WERI-Rb-1 (cell line): Measurements from ENCODE around the gene TPD52L2.

ENCODE experiments used
- DNase-seq: peaks from one replicate; pipeline ENCODE4 v3.0.0-alpha.2; 2020
- H3K27ac ChIP-seq: fragments of 250-450 bp; sonication (Bioruptor Pico); 2 replicates; pipeline ENCODE4 v1.5.1; 2020; ENCODE audit warnings: mild to moderate bottlenecking, moderate library complexity
- H3K27me3 ChIP-seq: fragments of 250-450 bp; sonication (Bioruptor Pico); 2 replicates; pipeline ENCODE4 v1.5.1; 2021; ENCODE audit warnings: mild to moderate bottlenecking, low read depth, moderate library complexity; ENCODE audit not compliant: insufficient read depth, severe bottlenecking
- H3K36me3 ChIP-seq: fragments of 250-450 bp; sonication (Bioruptor Pico); 2 replicates; pipeline ENCODE4 v1.5.1; 2020; ENCODE audit warnings: mild to moderate bottlenecking, moderate library complexity
- H3K4me3 ChIP-seq: 2 replicates; pipeline ENCODE4 v1.5.1; 2011; ENCODE audit warnings: low read depth, mild to moderate bottlenecking, control low read depth, low read length
- H3K9me3 ChIP-seq: fragments of 250-450 bp; sonication (Bioruptor Pico); 2 replicates; pipeline ENCODE4 v1.5.1; 2021; ENCODE audit warnings: mild to moderate bottlenecking, moderate library complexity; ENCODE audit not compliant: severe bottlenecking
- CTCF ChIP-seq: IDR thresholded peaks from 2 replicates; pipeline ENCODE4 v1.5.1; 2011; ENCODE audit warnings: low read depth, mild to moderate bottlenecking, control low read depth, inconsistent platforms, low read length

The TPD52L2 gene

GRCh38 chr20:63831993-63832686 lies 32.9 kb upstream of the TPD52L2 start:
- no peaks in the 10 kb centered on the region for H3K9me3 ChIP-seq
- H3K4me3 ChIP-seq, result no peak overlapping the region
- no peak for TF ChIP-seq CTCF
- H3K27ac ChIP-seq, result no peak overlapping the region
- no peaks in the 10 kb centered on the region for H3K36me3 ChIP-seq
- H3K27me3 ChIP-seq, result no peaks in the 10 kb centered on the region
- DNase-seq, result no peak

GRCh38 chr20:63833776-63834490 lies 31.1 kb upstream of the TPD52L2 start:
- Histone ChIP-seq H3K9me3 (no peaks in the 10 kb centered on the region), H3K36me3 (no peaks in the 10 kb centered on the region), H3K4me3 (no peak overlapping the region), H3K27me3 (no peaks in the 10 kb centered on the region), H3K27ac (peak overlapping the region; percentile 72)
- no peak for TF ChIP-seq CTCF
- no peak for DNase-seq

GRCh38 chr20:63834491-63834880 lies 30.6 kb upstream of the TPD52L2 start:
- H3K27ac ChIP-seq, result peak overlapping the region; percentile 72
- no peaks in the 10 kb centered on the region for H3K36me3 ChIP-seq
- no peak overlapping the region; the same call in 1 of the 2 replicates for H3K4me3 ChIP-seq
- no peaks in the 10 kb centered on the region for H3K27me3 ChIP-seq
- no peak for TF ChIP-seq CTCF
- no peak for DNase-seq
- no peaks in the 10 kb centered on the region for H3K9me3 ChIP-seq

- Histone ChIP-seq H3K27me3 (no peaks in the 10 kb centered on the region), H3K9me3 (no peaks in the 10 kb centered on the region), H3K4me3 (0 out of 2 replicates have a peak overlapping the region, but pooled peaks have one; percentile 8), H3K27ac (peak overlapping the region; percentile 72), H3K36me3 (no peaks in the 10 kb centered on the region)
- no peak for TF ChIP-seq CTCF
- peak; percentile 94 for DNase-seq
Observed at GRCh38 chr20:63835021-63835858, 29.8 kb upstream of the TPD52L2 start.

- DNase-seq, result peak; percentile 30
- TF ChIP-seq CTCF, result no peak
- no peak overlapping the region for H3K4me3 ChIP-seq
- no peak overlapping the region for H3K27ac ChIP-seq
- H3K9me3 ChIP-seq, result no peaks in the 10 kb centered on the region
- no peaks in the 10 kb centered on the region for H3K36me3 ChIP-seq
- H3K27me3 ChIP-seq, result no peaks in the 10 kb centered on the region
Observed at GRCh38 chr20:63836458-63837344, 28.4 kb upstream of the TPD52L2 start.
